HG02571 (cell line): Measurements from ENCODE around the gene SNAI1.
"Not testable (repeated sequence)": the region's sequence is repeated elsewhere in the genome, so short reads cannot be mapped to it uniquely, and the experiment has no call there.

ENCODE experiments used
- ATAC-seq: cut with Tn5 transposase; IDR thresholded peaks from one replicate; pipeline ENCODE4 v1.9.1; 2021; ENCODE audit warnings: mild to moderate bottlenecking, moderate library complexity; ENCODE audit not compliant: unreplicated experiment

Gene SNAI1

DNA sequence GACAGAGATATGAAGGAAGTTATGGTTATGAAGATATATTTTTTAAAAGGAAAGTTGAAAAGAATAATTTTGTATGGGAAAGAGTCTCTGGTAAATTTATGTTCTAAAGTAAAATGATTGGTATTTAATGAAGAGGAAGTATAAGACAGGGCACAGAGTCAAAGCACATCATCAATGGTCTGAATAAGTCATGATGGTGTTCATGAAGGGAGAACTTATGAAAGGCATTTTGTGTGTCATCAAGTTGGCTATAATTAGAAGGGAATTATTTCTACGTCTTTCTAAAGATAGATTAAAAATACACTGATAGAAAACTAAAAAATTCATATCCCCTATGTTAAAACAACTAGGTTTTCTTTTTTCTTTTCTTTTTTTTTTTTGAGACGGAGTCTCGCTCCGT, 21.4 kb upstream of the SNAI1 start:
- ATAC-seq, result no peak

- no peak for ATAC-seq
These were observed 17.6 kb upstream of the SNAI1 start for GRCh38 chr20:49964964-49965780.

- no peak for ATAC-seq
These were observed 16.9 kb upstream of the SNAI1 start for GRCh38 chr20:49965781-49966305.

DNA sequence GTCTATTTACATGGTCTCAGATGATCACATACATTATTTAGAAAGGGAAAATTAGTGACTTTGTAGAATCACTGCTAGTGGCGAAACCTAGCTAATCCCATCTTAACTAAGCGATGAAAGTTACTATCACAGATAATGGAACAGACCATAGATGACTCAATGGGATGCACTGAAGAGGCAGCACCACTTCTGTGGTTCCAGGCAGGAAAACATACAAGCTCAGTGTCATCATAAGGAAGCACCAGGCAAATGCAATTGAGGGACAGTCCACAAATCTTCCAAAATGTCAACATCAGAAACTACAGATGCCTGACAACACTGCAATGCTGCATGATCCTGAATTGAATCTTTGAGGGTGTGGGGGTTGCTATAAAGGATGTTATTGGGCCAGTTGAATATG, 15.9 kb upstream of the SNAI1 start:
- ATAC-seq, result no peak

- ATAC-seq, result no peak
These were observed 13.5 kb upstream of the SNAI1 start for GRCh38 chr20:49969234-49969633.

- no peak for ATAC-seq
These were observed 12.8 kb upstream of the SNAI1 start for GRCh38 chr20:49969946-49970345.

GRCh38 chr20:49970498-49970897, 12.3 kb upstream of the SNAI1 start:
- no peak for ATAC-seq

DNA sequence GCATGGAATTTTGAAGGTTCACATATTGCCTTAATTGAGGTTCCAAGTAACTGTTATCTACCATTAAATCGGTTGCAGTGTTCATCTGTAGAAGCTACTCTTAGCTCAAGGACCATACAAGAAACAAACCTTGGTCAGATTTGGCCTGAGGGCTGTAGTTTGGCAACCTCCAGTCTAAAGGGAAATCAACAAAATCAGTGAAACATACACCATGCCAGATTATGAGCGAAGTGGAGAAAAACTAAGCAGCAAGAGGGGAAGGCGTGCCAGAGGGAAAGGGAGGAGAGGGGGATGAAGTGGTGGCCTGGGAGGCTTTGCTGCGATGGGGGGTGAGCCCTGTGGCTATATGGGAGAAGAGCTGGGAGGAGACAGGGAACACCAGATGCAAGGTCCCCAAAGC, 8.8 kb upstream of the SNAI1 start:
- no peak for ATAC-seq

GRCh38 chr20:49976542-49976941, 6.2 kb upstream of the SNAI1 start:
- ATAC-seq, result no peak

DNA sequence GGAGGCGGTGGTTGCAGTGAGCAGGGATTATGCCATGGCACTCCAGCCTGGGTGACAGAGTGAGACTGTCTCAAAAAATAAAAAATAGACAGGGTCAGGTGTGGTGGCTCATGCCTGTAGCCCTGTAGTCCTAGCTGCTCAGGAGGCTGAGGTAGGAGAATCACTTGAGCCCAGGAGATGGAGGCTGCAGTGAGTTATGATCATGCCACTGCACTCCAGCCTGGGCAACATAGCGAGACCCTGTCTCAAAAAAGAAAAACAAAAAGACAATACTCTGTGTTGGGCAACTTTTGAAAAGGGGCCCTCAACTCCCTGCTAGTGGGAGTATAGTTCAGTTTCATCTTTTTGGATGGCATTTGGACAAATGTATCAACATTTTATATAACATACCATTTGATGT, 5.0 kb upstream of the SNAI1 start:
- not testable (repeated sequence) for ATAC-seq

GRCh38 chr20:49978685-49979029, 4.1 kb upstream of the SNAI1 start:
- no peak for ATAC-seq

DNA sequence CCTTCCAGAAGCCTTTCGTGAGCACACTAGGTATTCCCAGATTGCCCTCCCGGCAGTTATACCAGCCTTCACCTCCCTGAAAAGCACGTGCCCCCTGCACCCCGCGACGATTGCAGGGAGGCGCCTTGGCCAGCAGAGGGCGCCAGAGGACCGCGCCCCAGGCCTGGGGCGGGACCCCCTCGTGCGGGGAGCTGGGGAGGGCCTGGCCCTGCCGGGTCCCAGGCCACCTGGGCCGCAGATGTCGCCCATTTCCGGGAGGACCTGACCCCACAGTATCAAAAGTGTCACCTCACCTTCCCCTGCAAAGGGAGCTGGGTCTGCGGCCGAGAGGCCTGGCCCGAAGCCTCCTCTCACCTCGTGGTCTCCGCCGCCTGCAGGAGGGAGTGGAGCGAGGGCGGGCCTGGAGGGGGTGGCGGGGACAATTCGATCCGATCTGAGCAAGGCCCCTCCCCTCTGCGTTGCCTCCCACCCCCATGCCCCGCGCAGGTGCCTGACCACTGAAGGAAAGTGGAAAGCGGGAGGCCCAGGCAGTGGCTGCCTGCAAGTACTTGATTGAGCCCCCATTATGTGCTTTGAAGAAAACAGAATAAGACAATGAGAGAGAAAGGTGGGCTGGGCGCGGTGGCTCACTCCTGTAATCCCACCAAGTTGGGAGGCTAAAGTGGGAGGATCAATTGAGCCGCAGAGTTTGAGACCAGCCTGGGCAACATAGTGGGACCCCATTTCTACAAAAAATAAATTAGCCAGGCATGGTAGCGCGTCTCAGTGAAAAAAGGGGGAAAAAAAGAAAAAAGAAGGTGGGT, 3.5 kb upstream of the SNAI1 start:
- no peak for ATAC-seq

DNA sequence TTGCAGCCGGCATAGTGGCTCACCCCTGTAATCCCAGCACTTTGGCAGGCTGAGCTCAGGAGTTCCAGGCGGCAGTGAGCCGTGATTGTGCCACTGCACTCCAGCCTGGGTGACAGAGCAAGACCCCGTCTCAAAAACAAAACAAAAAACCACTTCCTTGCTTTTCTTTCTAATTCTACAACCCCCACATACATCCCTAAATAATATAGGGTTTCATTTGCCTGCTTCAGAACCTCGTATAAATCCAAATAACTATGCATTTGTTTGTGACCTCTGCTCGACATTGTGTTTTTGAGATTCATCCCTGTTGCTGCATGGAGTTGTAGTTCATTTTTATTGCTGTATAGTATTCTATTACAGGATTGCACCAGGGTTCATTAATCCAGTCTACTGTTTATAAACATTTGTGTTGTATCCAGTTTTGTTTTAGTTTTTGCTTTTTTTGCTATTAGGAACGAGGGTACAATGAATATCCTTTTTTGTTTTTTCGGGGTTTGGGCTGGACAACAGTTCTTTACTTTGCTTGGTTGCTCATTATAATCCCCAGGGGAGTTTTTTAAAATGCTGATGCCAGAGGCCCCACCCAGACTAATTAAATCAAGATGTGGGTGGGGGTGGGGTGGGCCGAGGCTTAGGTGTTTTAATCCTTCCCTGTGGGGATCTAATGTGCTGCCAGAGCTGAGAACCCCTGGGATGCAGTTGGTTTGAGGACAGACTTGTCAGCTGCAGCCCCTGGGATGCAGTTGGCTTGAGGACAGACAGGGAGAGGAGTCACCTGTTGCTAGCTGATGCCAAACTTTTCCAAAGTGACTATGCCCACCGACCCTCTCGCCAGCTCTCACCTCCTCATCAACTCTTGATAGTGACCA, 2.4 kb upstream of the SNAI1 start:
- no peak for ATAC-seq

- no peak for ATAC-seq
These were observed 1.3 kb upstream of the SNAI1 start for GRCh38 chr20:49981218-49982071.

DNA sequence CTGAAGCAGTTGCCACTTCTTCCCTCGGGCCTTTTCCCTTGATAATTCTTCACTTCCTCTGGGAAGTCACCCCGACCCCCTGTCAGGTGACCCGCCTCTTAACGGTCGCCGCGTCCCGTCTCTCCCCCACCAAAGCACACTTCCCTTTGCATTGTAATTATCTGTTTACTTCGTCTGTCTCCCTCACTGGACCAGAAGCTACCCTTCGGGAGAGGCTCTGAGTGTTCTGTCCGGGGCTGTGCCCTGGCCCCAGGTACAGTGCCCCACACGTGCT, 771 bp upstream of the SNAI1 start:
- no peak for ATAC-seq

DNA sequence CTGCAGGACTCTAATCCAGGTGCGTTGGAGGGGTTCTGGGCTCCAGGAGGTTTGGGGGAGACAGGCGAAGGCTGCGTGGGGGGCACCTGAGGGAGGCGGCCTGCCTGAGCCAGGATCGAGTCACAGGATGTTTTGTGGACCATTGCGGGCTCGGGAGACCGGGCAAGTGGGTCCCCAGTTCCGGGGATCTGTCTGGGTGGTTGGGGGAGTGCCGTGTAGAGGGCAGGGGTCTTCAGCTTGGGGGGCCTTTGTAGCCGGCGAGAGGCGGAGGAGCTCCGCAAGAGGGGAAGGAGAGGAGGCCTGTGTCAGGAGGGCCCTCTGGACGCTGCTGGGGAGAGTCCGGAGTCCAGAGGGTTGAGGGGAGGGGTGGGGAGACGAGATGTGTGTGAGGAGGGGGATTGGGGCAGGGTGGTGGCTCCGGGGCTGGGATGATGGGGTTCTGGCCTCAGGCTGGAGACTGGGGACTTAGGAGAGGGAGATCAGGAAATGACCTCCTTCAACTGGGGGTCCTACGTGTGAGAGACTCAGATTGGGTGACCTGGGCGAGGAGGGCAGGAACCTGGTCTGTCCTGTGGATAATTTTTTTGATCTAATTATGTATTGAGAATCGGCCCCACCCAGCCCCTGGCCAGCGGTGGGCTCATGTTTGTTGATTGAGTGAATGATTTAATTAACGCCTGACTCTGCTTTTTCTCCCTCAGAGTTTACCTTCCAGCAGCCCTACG, 505 bp downstream of the SNAI1 start:
- no peak for ATAC-seq

GRCh38 chr20:49983848-49984408, 1.1 kb downstream of the SNAI1 start:
- no peak for ATAC-seq

- no peak for ATAC-seq
These were observed 1.8 kb downstream of the SNAI1 start for GRCh38 chr20:49984426-49985153.

DNA sequence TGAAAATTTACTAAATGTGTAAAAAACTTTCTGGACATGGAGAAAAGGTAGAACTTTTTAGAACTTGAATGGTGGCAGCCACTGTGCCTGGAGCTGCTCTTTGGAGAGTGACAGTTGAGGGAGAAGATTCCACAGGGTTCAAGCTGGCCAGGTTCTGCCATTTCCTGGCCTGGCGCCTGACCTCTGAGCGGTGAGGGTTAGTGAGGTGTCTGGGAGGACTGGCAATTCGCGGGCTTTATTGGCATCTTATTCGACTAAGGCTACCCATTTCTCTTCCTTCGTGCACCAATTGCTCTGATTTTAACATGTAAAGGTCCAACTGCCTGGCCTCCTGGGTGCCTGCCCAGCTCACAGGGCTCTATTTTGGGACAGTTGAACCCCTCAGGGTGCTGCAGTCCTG, 2.4 kb downstream of the SNAI1 start:
- no peak for ATAC-seq
